Right lobe of liver (tissue), 6 donors: ENCODE results near the gene RMP24.

Experiments
- ATAC-seq, 4 donors: fragments of 200-7000 bp; cut with Tn5 transposase; one replicate each; pipeline ENCODE4 v1.9.1; 2020; ENCODE audit warnings: mild to moderate bottlenecking in 4 of 4, moderate library complexity in 4 of 4
- DNase-seq, 3 donors: peaks; one replicate each; pipeline ENCODE4 v3.0.0-alpha.2; 2020
- H3K27ac ChIP-seq, 3 donors: fragments of 200-600 bp; one replicate each; pipeline ENCODE4 v1.8.0; 2022
- H3K27me3 ChIP-seq, 2 donors: fragments of 200-600 bp; one replicate each; pipeline ENCODE4 v1.8.0; 2022
- H3K36me3 ChIP-seq, 4 donors: fragments of 200-600 bp; sonication (generic) in 1 of 4; one replicate each; pipeline versions ENCODE4 v1.5.1 to v1.8.0; 2017 to 2022; ENCODE audit warnings: control low read depth in 1 of 4
- H3K4me1 ChIP-seq, 4 donors: fragments of 200-600 bp; sonication (generic) in 1 of 4; one replicate each; pipeline versions ENCODE4 v1.5.1 to v1.8.0; 2017 to 2022; ENCODE audit warnings: control low read depth in 1 of 4
- H3K4me3 ChIP-seq, 3 donors: fragments of 200-600 bp; one replicate each; pipeline ENCODE4 v1.8.0; 2022
- H3K9me3 ChIP-seq, 4 donors: fragments of 200-600 bp; sonication (generic) in 1 of 4; one replicate each; pipeline versions ENCODE4 v1.5.1 to v1.8.0; 2017 to 2022; ENCODE audit warnings: control low read depth in 1 of 4
- CTCF ChIP-seq, 4 donors: fragments of 200-600 bp in 3 of 4; fragments of 450-650 bp in 1 of 4; IDR thresholded peaks; one replicate each; pipeline versions ENCODE4 v1.5.1 to v1.8.0; 2016 to 2022; ENCODE audit warnings: antibody characterized with exemption in 4 of 4, mild to moderate bottlenecking in 2 of 4
- POLR2A ChIP-seq: fragments of 450-650 bp; IDR thresholded peaks from one replicate; pipeline ENCODE4 v1.6.1; 2017; ENCODE audit warnings: antibody characterized with exemption, mild to moderate bottlenecking
- WGBS: methylation state at CpG from one replicate; pipeline ENCODE4 v1.1.6; 2018; ENCODE audit warnings: low coverage, low lambda C conversion rate; ENCODE audit not compliant: insufficient coverage; ENCODE audit errors: missing lambda C conversion rate; 5-methylcytosine and 5-hydroxymethylcytosine counted together
- intact Hi-C, 2 donors: fragments of 100-400 bp; cut with DNase I; formaldehyde crosslinking; loops; one replicate each; pipeline versions ENCODE4 v1.11.2 to v1.14.1; 2022
- donor health status: DM: no; HTN: yes; CAD: no.
- donor health status: DM: no; HTN: no; CAD: no.
- donor health status: DM: no; HTN: no; CAD: no.
- donor health status: DM: no; HTN: yes; CAD: no.
- donor health status: DM: no; HTN: yes; CAD: no.

RMP24 gene

GRCh38 chr18:35998967-35999366, 26.5 kb downstream of the RMP24 start:
- no peaks in the 10 kb centered on the region for H3K27me3 ChIP-seq
- no peak for ATAC-seq
- no peak for TF ChIP-seq POLR2A
- TF ChIP-seq CTCF (IDR thresholded peaks at IDR 0.05) = no peak
- no peaks in the 10 kb centered on the region for H3K9me3 ChIP-seq
- H3K4me3 ChIP-seq = no peak overlapping the region
- DNase-seq = no peak
- no peak overlapping the region for H3K27ac ChIP-seq
- no peaks in the 10 kb centered on the region for H3K36me3 ChIP-seq
- 85% methylated on average over 1 of the region's 1 CpG for WGBS
- no peaks in the 10 kb centered on the region for H3K4me1 ChIP-seq
- intact Hi-C loops = no loop called here

GRCh38 chr18:35999925-36000324, 27.4 kb downstream of the RMP24 start:
- intact Hi-C loops = no loop called here
- Histone ChIP-seq H3K36me3 (no peaks in the 10 kb centered on the region), H3K4me3 (no peak overlapping the region), H3K9me3 (no peaks in the 10 kb centered on the region), H3K4me1 (no peaks in the 10 kb centered on the region), H3K27me3 (no peaks in the 10 kb centered on the region), H3K27ac (no peak overlapping the region)
- ATAC-seq (no peak), DNase-seq (no peak)
- TF ChIP-seq CTCF (IDR thresholded peaks at IDR 0.05) = no peak
- no peak for TF ChIP-seq POLR2A
- WGBS = 63% methylated on average over 1 of the region's 1 CpG

GRCh38 chr18:36006997-36007396, 34.5 kb downstream of the RMP24 start:
- TF ChIP-seq CTCF (IDR thresholded peaks at IDR 0.05) (no peak), POLR2A (no peak)
- H3K27me3 ChIP-seq = no peaks in the 10 kb centered on the region

GRCh38 chr18:36009214-36009613, 36.7 kb downstream of the RMP24 start:
- no peak for ATAC-seq
- DNase-seq = no peak
- intact Hi-C loops = no loop called here
- Histone ChIP-seq H3K4me1 (no peaks in the 10 kb centered on the region), H3K4me3 (no peak overlapping the region), H3K27ac (no peak overlapping the region), H3K36me3 (no peaks in the 10 kb centered on the region), H3K9me3 (no peaks in the 10 kb centered on the region), H3K27me3 (no peaks in the 10 kb centered on the region)
- 100% methylated on average over 1 of the region's 3 CpGs for WGBS
- TF ChIP-seq POLR2A = no peak
- TF ChIP-seq CTCF (IDR thresholded peaks at IDR 0.05) = no peak

More at GRCh38 chr18:36006997-36007396, 34.5 kb downstream of the RMP24 start:
- Histone ChIP-seq H3K4me1 (no peaks in the 10 kb centered on the region), H3K27ac (no peak overlapping the region), H3K9me3 (no peaks in the 10 kb centered on the region), H3K36me3 (no peaks in the 10 kb centered on the region), H3K4me3 (no peak overlapping the region)
- ATAC-seq (peak in 1 of 4 donors; percentile 35), DNase-seq (no peak)
- 92% methylated on average over 2 of the region's 2 CpGs for WGBS
- intact Hi-C loops = no loop called here

- Histone ChIP-seq H3K4me3 (no peak overlapping the region), H3K27me3 (no peaks in the 10 kb centered on the region), H3K4me1 (no peaks in the 10 kb centered on the region), H3K27ac (no peak overlapping the region), H3K9me3 (no peaks in the 10 kb centered on the region), H3K36me3 (no peaks in the 10 kb centered on the region)
- intact Hi-C loops = no loop called here
- no peak for ATAC-seq
- 94% methylated on average over 2 of the region's 2 CpGs for WGBS
- no peak for TF ChIP-seq POLR2A
- no peak for DNase-seq
Measured at GRCh38 chr18:36012891-36013290, 40.4 kb downstream of the RMP24 start.
